Endothelial cell of umbilical vein (primary cell): Measurements from ENCODE around the gene TRAPPC13. TPM values are rescaled to one million over a fixed set of nuclear protein-coding genes. Genes with fewer than 3 reads are reported as not detected.

Experiments
- BruUV-seq: library from RNA; stranded (reverse); fragments of 400-500 nt; replicated peaks from 2 replicates; lab custom pipeline; 2021; lab: Mats Ljungman, UMichigan
- CTCF ChIA-PET: fragments of 300-600, 350-600 bp; sonication (Branson Sonifier 250); formaldehyde crosslinking; loops from one replicate; lab custom pipeline; 2021; ENCODE audit warnings: antibody characterized with exemption, inconsistent platforms; lab: Charles Lee
- POLR2A ChIA-PET: fragments of 300-600, 350-600 bp; sonication (Branson Sonifier 250); formaldehyde crosslinking; loops from one replicate; lab custom pipeline; 2021; ENCODE audit warnings: antibody characterized with exemption, inconsistent platforms; lab: Charles Lee
- DNase-seq: peaks from one replicate; pipeline ENCODE4 v3.0.0-alpha.2; 2011; ENCODE audit warnings: low read depth, low spot score
- FAIRE-seq: peaks from 2 replicates; lab custom pipeline; 2011; peaks lifted over from hg19 to GRCh38; lab: Jason Lieb, UNC
- H2AFZ ChIP-seq: 2 replicates; pipeline ENCODE4 v1.6.0; 2012; ENCODE audit warnings: low read depth, low read length, control low read depth, inconsistent platforms
- H3K27ac ChIP-seq: 2 replicates; pipeline ENCODE4 v1.5.1; 2011; ENCODE audit warnings: low read depth, mild to moderate bottlenecking, control low read depth, low read length, moderate library complexity; ENCODE audit not compliant: insufficient read depth
- H3K27me3 ChIP-seq, 2 experiments: 2 replicates each; pipeline versions ENCODE4 v1.6.0 to v1.6.1; 2011; ENCODE audit warnings: low read length in 2 of 2, mixed read lengths in 1 of 2; ENCODE audit not compliant: control insufficient read depth in 2 of 2, insufficient read depth in 2 of 2
- H3K36me3 ChIP-seq, 2 experiments: 2 replicates in 1 of 2; 3 replicates in 1 of 2; pipeline ENCODE4 v1.5.1; 2011; ENCODE audit warnings: low read length in 2 of 2, mild to moderate bottlenecking in 1 of 2, moderate library complexity in 1 of 2; ENCODE audit not compliant: control insufficient read depth in 2 of 2, insufficient read depth in 2 of 2; ENCODE audit errors: extremely low read depth in 1 of 2
- H3K4me1 ChIP-seq: 3 replicates; pipeline ENCODE4 v1.5.1; 2011; ENCODE audit warnings: mild to moderate bottlenecking, low read length; ENCODE audit not compliant: control insufficient read depth, insufficient read depth; ENCODE audit errors: extremely low read depth
- H3K4me2 ChIP-seq: 2 replicates; pipeline ENCODE4 v1.6.1; 2011; ENCODE audit warnings: low read length, control low read depth, mixed read lengths; ENCODE audit not compliant: insufficient read depth
- H3K4me3 ChIP-seq, 3 experiments: fragments of 200-600 bp in 1 of 3; sonication (generic), shearing (Covaris generic) in 1 of 3; replicated peaks in 1 of 3; 2 replicates each; pipeline ENCODE4 v1.5.1; 2011 to 2016; ENCODE audit warnings: control low read depth in 3 of 3, low read length in 3 of 3, mild to moderate bottlenecking in 2 of 3, inconsistent platforms in 1 of 3, low read depth in 1 of 3, moderate library complexity in 1 of 3; ENCODE audit not compliant: insufficient read depth in 1 of 3
- H3K79me2 ChIP-seq: 2 replicates; pipeline ENCODE4 v1.6.0; 2012; ENCODE audit warnings: low read length, inconsistent platforms; ENCODE audit not compliant: control insufficient read depth, insufficient read depth
- H3K9ac ChIP-seq: replicated peaks from 2 replicates; pipeline ENCODE3; 2011; ENCODE audit warnings: low read length, control low read depth; ENCODE audit not compliant: insufficient read depth; ENCODE audit errors: extremely low read depth
- H3K9me1 ChIP-seq: replicated peaks from 3 replicates; pipeline ENCODE4 v1.6.0; 2011; ENCODE audit warnings: mild to moderate bottlenecking, low read length; ENCODE audit not compliant: control insufficient read depth, insufficient read depth; ENCODE audit errors: extremely low read depth
- H3K9me3 ChIP-seq: replicated peaks from 2 replicates; pipeline ENCODE4 v1.5.1; 2012; ENCODE audit warnings: low read length, inconsistent platforms; ENCODE audit not compliant: control insufficient read depth, insufficient read depth
- H4K20me1 ChIP-seq: replicated peaks from 2 replicates; pipeline ENCODE3; 2011; ENCODE audit warnings: mild to moderate bottlenecking, low read length; ENCODE audit not compliant: control insufficient read depth, insufficient read depth; ENCODE audit errors: extremely low read depth
- EZH2 ChIP-seq: IDR thresholded peaks from 2 replicates; pipeline ENCODE4 v1.6.1; 2012; ENCODE audit warnings: borderline replicate concordance, low read depth, mild to moderate bottlenecking, moderate library complexity, low read length, inconsistent platforms; ENCODE audit not compliant: severe bottlenecking
- FOS ChIP-seq: IDR thresholded peaks from 2 replicates; pipeline ENCODE4 v1.6.1; 2011; ENCODE audit warnings: mild to moderate bottlenecking, low read length, moderate library complexity, borderline replicate concordance; ENCODE audit not compliant: insufficient read depth
- GATA2 ChIP-seq: IDR thresholded peaks from 2 replicates; pipeline ENCODE4 v1.7.0; 2011; ENCODE audit warnings: low read depth, mild to moderate bottlenecking, moderate library complexity, mixed read lengths, low read length; ENCODE audit not compliant: insufficient read length, insufficient read depth
- JUN ChIP-seq: IDR thresholded peaks from 2 replicates; pipeline ENCODE4 v1.6.1; 2011; ENCODE audit warnings: borderline replicate concordance, low read depth; ENCODE audit not compliant: insufficient read length, insufficient read depth
- MYC ChIP-seq: IDR thresholded peaks from one replicate; pipeline ENCODE4 v1.6.1; 2011; ENCODE audit warnings: mild to moderate bottlenecking, low read depth, low read length
- POLR2A ChIP-seq: IDR thresholded peaks from 2 replicates; pipeline ENCODE4 v1.6.1; 2012; ENCODE audit warnings: low read depth, mild to moderate bottlenecking, control low read depth, low read length
- POLR2AphosphoS5 ChIP-seq: IDR thresholded peaks from 2 replicates; pipeline ENCODE4 v1.6.1; 2012; ENCODE audit warnings: low read depth, mild to moderate bottlenecking, control low read depth, low read length, moderate library complexity; ENCODE audit not compliant: insufficient read depth
- dilution Hi-C: fragments of 300-500 bp; cut with MboI; formaldehyde crosslinking; loops from one replicate; pipeline ENCODE4 v1.15.0; 2019; ENCODE audit warnings: low sequenced_read_pairs; ENCODE audit not compliant: extremely low pct_ligation_motif_present
- intact Hi-C: fragments of 100-400 bp; cut with micrococcal nuclease; formaldehyde crosslinking; loops from one replicate; pipeline ENCODE4 v1.10.0; 2022
- polyA plus RNA-seq, 4 experiments: library from polyadenylated mRNA; depleted of rRNA in 3 of 4; stranded (reverse) in 3 of 4; unstranded in 1 of 4; fragments of >200 nt; gene quantifications; 2 replicates each; pipeline versions ENCODE4 v1.2.1 to v1.2.3, GENCODE V29; 2011 to 2012; ENCODE audit warnings: missing spikeins in 1 of 4
- total RNA-seq: library from RNA; stranded (reverse); gene quantifications from 2 replicates; pipeline ENCODE4 v1.2.3, GENCODE V29; 2021
- TF ChIP-seq, protein P1 (sequence below): IDR thresholded peaks from 2 replicates; pipeline ENCODE4 v1.6.1; 2011; ENCODE audit not compliant: insufficient read depth, insufficient read length
- TF ChIP-seq, protein P2 (sequence below), 2 donors: IDR thresholded peaks; 1 replicate in 1 of 2; 2 replicates in 1 of 2; pipeline ENCODE4 v1.5.1; 2011; ENCODE audit warnings: low read length in 2 of 2, mild to moderate bottlenecking in 2 of 2, moderate library complexity in 2 of 2, control low read depth in 1 of 2, inconsistent platforms in 1 of 2, low read depth in 1 of 2; ENCODE audit not compliant: insufficient read depth in 1 of 2; ENCODE audit errors: extremely low read depth in 1 of 2

TRAPPC13 gene
- total and polyA plus RNA-seq, 2 donors (not counting 3 experiments of a cell fraction or from before 2014, with no cell fraction given), result 7.7 to 24.0 TPM

DNA sequence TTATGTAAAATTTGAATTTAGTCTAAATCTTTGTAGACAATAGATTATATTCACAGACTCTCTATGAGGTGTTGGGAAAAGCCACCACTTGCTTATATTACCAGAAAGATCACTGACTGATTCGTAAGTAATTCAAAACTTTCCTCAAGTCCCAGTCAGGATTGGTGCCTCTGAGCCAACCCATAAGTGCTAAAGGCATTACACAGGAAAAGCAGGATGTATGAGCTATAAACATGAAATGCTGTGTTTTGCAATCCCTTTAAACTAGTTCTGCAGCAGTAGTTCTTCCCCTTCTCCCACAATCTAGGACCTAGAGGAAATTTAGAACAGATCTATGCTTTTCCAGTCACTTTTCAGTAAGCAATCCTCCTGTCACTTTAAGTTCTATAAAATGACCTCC is 48.0 kb downstream of the TRAPPC13 start:
- Histone ChIP-seq H3K9me3 (no peaks in the 10 kb centered on the region), H3K36me3 (no peaks in the 10 kb centered on the region), H3K4me1 (no peaks in the 10 kb centered on the region), H4K20me1 (no peaks in the 10 kb centered on the region), H3K79me2 (no peaks in the 10 kb centered on the region), H3K9ac (no peak overlapping the region), H3K4me2 (no peak overlapping the region), H2AFZ (no peak overlapping the region), H3K9me1 (no peaks in the 10 kb centered on the region), H3K27ac (no peak overlapping the region), H3K4me3 (no peak overlapping the region), H3K27me3 (no peaks in the 10 kb centered on the region)
- POLR2A ChIA-PET, result no interaction called here
- dilution Hi-C loops, result no loop called here
- CTCF ChIA-PET, result interaction anchor here (1.0 to 1.4 kb wide), 4 partner anchors 9 to 15 kb away, joined by 3 to 4 read pairs (median 4); no protein-coding TSS in a partner anchor
- no TSS peak for BruUV-seq
- intact Hi-C loops, result no loop called here
- TF ChIP-seq MYC (no peak), EZH2 (no peak), POLR2A (no peak), FOS (no peak), GATA2 (no peak), POLR2AphosphoS5 (no peak), JUN (no peak)
- TF ChIP-seq, protein P1, sequence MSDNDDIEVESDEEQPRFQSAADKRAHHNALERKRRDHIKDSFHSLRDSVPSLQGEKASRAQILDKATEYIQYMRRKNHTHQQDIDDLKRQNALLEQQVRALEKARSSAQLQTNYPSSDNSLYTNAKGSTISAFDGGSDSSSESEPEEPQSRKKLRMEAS, result no peak
- TF ChIP-seq, protein P2, sequence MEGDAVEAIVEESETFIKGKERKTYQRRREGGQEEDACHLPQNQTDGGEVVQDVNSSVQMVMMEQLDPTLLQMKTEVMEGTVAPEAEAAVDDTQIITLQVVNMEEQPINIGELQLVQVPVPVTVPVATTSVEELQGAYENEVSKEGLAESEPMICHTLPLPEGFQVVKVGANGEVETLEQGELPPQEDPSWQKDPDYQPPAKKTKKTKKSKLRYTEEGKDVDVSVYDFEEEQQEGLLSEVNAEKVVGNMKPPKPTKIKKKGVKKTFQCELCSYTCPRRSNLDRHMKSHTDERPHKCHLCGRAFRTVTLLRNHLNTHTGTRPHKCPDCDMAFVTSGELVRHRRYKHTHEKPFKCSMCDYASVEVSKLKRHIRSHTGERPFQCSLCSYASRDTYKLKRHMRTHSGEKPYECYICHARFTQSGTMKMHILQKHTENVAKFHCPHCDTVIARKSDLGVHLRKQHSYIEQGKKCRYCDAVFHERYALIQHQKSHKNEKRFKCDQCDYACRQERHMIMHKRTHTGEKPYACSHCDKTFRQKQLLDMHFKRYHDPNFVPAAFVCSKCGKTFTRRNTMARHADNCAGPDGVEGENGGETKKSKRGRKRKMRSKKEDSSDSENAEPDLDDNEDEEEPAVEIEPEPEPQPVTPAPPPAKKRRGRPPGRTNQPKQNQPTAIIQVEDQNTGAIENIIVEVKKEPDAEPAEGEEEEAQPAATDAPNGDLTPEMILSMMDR (IDR thresholded peaks at IDR 0.05; ENCODE audit: extremely low read depth in 1 of 2, insufficient read depth in 1 of 2, low read depth in 1 of 2, low read length in 2 of 2), result no peak
- DNase-seq, result no peak
- FAIRE-seq, result no peak
